H1 (cell line): ENCODE results near the gene PCDHB7.
"Not testable (repeated sequence)": the region's sequence is repeated elsewhere in the genome, so short reads cannot be mapped to it uniquely, and the experiment has no call there.

Experiments used
- CTCF ChIP-seq, 3 experiments: IDR thresholded peaks; 1 replicate in 2 of 3; 2 replicates in 1 of 3; pipeline versions ENCODE4 v1.5.1 to v1.6.1; 2011; ENCODE audit warnings: low read length in 3 of 3, mild to moderate bottlenecking in 3 of 3, inconsistent platforms in 2 of 3, low read depth in 1 of 3, moderate library complexity in 1 of 3; ENCODE audit not compliant: insufficient read depth in 1 of 3; ENCODE audit errors: control extremely low read depth in 1 of 3
- EP300 ChIP-seq, 2 experiments: IDR thresholded peaks; 1 replicate in 1 of 2; 2 replicates in 1 of 2; pipeline ENCODE4 v1.6.1; 2011 to 2012; ENCODE audit warnings: low read depth in 2 of 2, low read length in 2 of 2, mild to moderate bottlenecking in 2 of 2, borderline replicate concordance in 1 of 2, inconsistent platforms in 1 of 2, moderate library complexity in 1 of 2
- KDM1A ChIP-seq: fragments of 200-600, 300-600 bp; sonication (generic); IDR thresholded peaks from 2 replicates; pipeline ENCODE4 v1.7.1; 2016; ENCODE audit warnings: mild to moderate bottlenecking, low read length, borderline replicate concordance
- POLR2A ChIP-seq, 2 experiments: IDR thresholded peaks; 1 replicate in 1 of 2; 2 replicates in 1 of 2; pipeline ENCODE4 v1.6.1; 2011; ENCODE audit warnings: low read depth in 2 of 2, low read length in 2 of 2, mild to moderate bottlenecking in 2 of 2; ENCODE audit errors: control extremely low read depth in 1 of 2
- RXRA ChIP-seq: IDR thresholded peaks from 2 replicates; pipeline ENCODE4 v1.6.1; 2011; ENCODE audit warnings: low read depth, mild to moderate bottlenecking, low read length, moderate library complexity; ENCODE audit not compliant: insufficient read depth

- TF ChIP-seq EP300 (IDR thresholded peaks at IDR 0.05; ENCODE audit: borderline replicate concordance in 1 of 2, low read depth in 2 of 2, low read length in 2 of 2); RXRA; KDM1A; POLR2A (IDR thresholded peaks at IDR 0.05; ENCODE audit: control extremely low read depth in 1 of 2, low read depth in 2 of 2, low read length in 2 of 2): not testable (repeated sequence)
- peak; percentile 3 to 51 (median 42) for TF ChIP-seq CTCF (IDR thresholded peaks at IDR 0.05; ENCODE audit: control extremely low read depth in 1 of 3, insufficient read depth in 1 of 3, low read depth in 1 of 3, low read length in 3 of 3)
These were observed 41.4 kb downstream of the PCDHB7 start, which contains the start of gene PCDHB13 for GRCh38 chr5:141213656-141214339.
